OCI-LY1 (cell line): ENCODE measurements around the gene LRIG3.

Experiments used
- EZH2 ChIP-seq: fragments of 200-600 bp; sonication (generic), shearing (Covaris generic); IDR thresholded peaks from 2 replicates; pipeline ENCODE4 v1.8.0; 2017; ENCODE audit warnings: borderline replicate concordance, mixed run types, mild to moderate bottlenecking, antibody characterized with exemption, low read length, moderate library complexity, mixed read lengths
- TF ChIP-seq, protein P1 (sequence below): fragments of 200-600 bp; sonication (generic), shearing (Covaris generic); IDR thresholded peaks from 2 replicates; pipeline ENCODE4 v1.5.1; 2017; ENCODE audit warnings: mild to moderate bottlenecking, antibody characterized with exemption, low read length, moderate library complexity, mixed read lengths

DNA sequence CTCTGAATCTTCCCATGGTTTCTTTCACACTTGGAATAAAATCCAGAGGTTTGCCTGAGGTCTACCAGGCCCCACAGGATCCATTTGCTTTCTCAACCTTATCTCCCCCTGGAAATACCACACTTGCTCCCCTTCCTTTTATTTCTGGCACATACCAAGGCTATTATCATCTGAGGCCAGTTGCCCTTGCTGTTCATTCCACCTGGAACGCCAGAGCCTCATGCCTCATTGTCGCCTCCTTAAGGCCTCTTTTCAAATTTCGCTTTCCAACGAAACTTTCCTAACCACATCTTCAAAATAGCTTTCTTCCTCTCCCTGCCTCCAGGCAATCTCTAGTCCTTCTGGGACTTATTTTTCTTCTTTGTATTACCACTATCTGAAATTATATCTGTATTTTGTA lies 11.2 kb upstream of the LRIG3 start:
- TF ChIP-seq, protein P1, sequence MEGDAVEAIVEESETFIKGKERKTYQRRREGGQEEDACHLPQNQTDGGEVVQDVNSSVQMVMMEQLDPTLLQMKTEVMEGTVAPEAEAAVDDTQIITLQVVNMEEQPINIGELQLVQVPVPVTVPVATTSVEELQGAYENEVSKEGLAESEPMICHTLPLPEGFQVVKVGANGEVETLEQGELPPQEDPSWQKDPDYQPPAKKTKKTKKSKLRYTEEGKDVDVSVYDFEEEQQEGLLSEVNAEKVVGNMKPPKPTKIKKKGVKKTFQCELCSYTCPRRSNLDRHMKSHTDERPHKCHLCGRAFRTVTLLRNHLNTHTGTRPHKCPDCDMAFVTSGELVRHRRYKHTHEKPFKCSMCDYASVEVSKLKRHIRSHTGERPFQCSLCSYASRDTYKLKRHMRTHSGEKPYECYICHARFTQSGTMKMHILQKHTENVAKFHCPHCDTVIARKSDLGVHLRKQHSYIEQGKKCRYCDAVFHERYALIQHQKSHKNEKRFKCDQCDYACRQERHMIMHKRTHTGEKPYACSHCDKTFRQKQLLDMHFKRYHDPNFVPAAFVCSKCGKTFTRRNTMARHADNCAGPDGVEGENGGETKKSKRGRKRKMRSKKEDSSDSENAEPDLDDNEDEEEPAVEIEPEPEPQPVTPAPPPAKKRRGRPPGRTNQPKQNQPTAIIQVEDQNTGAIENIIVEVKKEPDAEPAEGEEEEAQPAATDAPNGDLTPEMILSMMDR: peak; percentile 19; the same call in 1 of the 2 replicates
- no peak for TF ChIP-seq EZH2
